GM21447 (cell line): Measurements from ENCODE around the gene FXYD3.
A peak's percentile ranks its signal among the peaks of the same experiment; 100 is the strongest.
"Not testable (repeated sequence)": the region's sequence is repeated elsewhere in the genome, so short reads cannot be mapped to it uniquely, and the experiment has no call there.

ENCODE experiments used
- ATAC-seq: cut with Tn5 transposase; IDR thresholded peaks from one replicate; pipeline ENCODE4 v1.9.1; 2021; ENCODE audit not compliant: unreplicated experiment

FXYD3 gene

GRCh38 chr19:35140962-35141836, 25.6 kb downstream of the FXYD3 start:
- ATAC-seq: peak; percentile 55

- ATAC-seq: peak; percentile 10
These were observed 26.4 kb downstream of the FXYD3 start for GRCh38 chr19:35141837-35142605.

- no peak for ATAC-seq
These were observed 27.1 kb downstream of the FXYD3 start for GRCh38 chr19:35142606-35143230.

GRCh38 chr19:35143231-35143715, 27.6 kb downstream of the FXYD3 start, which contains the start of gene FXYD7:
Gene FXYD7 (plus strand): TSS chr19:35143255. CDS start chr19:35143334, 79 bp downstream.
- no peak for ATAC-seq

- no peak for ATAC-seq
These were observed 28.2 kb downstream of the FXYD3 start for GRCh38 chr19:35143818-35144217.

GRCh38 chr19:35144259-35144599, 28.6 kb downstream of the FXYD3 start:
- ATAC-seq: no peak

GRCh38 chr19:35144600-35145436, 29.2 kb downstream of the FXYD3 start:
- ATAC-seq: no peak

- no peak for ATAC-seq
These were observed 31.3 kb downstream of the FXYD3 start for GRCh38 chr19:35146746-35147459.

- no peak for ATAC-seq
These were observed 33.8 kb downstream of the FXYD3 start for GRCh38 chr19:35149463-35149862.

GRCh38 chr19:35150445-35150844, 34.8 kb downstream of the FXYD3 start:
- no peak for ATAC-seq

GRCh38 chr19:35151273-35152065, 35.8 kb downstream of the FXYD3 start:
- no peak for ATAC-seq

GRCh38 chr19:35153129-35153522, 37.5 kb downstream of the FXYD3 start:
- ATAC-seq: not testable (repeated sequence)

GRCh38 chr19:35153701-35154524, 38.3 kb downstream of the FXYD3 start:
- ATAC-seq: no peak

- no peak for ATAC-seq
These were observed 39.1 kb downstream of the FXYD3 start, which contains the start of gene FXYD5 for GRCh38 chr19:35154525-35155406. Gene FXYD5 (plus strand): TSS chr19:35154735. CDS start chr19:35155551, 816 bp downstream.

- no peak for ATAC-seq
These were observed 39.8 kb downstream of the FXYD3 start for GRCh38 chr19:35155441-35155840.

GRCh38 chr19:35155981-35156672, 40.5 kb downstream of the FXYD3 start:
- ATAC-seq: no peak

- ATAC-seq: no peak
These were observed 41.0 kb downstream of the FXYD3 start for GRCh38 chr19:35156673-35157014.
